HG03097 (cell line): ENCODE data around the gene XG.
"Not testable (repeated sequence)": the region's sequence is repeated elsewhere in the genome, so short reads cannot be mapped to it uniquely, and the experiment has no call there.

ENCODE experiments used
- ATAC-seq: cut with Tn5 transposase; IDR thresholded peaks from one replicate; pipeline ENCODE4 v1.9.1; 2021; ENCODE audit not compliant: unreplicated experiment, low FRiP score

The XG gene

GRCh38 chrX:2774057-2774456 lies 22.2 kb downstream of the XG start:
- no peak for ATAC-seq

- no peak for ATAC-seq
These were observed 22.9 kb downstream of the XG start for GRCh38 chrX:2774776-2775175.

- ATAC-seq: peak; percentile 49
These were observed 28.8 kb downstream of the XG start for GRCh38 chrX:2780472-2781225.

DNA sequence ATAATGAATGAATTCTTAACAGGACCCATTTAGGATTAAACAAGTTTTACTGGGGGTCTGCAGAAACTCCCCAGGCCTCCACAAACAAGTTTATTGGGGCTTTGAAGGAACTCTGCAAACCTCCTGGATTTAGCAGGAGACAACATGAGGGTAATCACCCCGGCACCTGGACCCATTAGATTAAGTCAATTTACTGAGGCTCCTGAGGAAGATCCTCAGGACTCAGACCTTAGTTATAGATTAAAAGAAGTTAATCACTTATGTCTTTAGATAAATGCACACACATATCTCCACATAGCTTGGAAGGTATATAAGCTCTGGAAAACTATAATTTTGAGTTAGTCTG lies 29.4 kb downstream of the XG start:
- ATAC-seq: no peak

GRCh38 chrX:2781698-2782097 lies 29.9 kb downstream of the XG start:
- peak; percentile 54 for ATAC-seq

- no peak for ATAC-seq
These were observed 30.3 kb downstream of the XG start for GRCh38 chrX:2782171-2782570.

DNA sequence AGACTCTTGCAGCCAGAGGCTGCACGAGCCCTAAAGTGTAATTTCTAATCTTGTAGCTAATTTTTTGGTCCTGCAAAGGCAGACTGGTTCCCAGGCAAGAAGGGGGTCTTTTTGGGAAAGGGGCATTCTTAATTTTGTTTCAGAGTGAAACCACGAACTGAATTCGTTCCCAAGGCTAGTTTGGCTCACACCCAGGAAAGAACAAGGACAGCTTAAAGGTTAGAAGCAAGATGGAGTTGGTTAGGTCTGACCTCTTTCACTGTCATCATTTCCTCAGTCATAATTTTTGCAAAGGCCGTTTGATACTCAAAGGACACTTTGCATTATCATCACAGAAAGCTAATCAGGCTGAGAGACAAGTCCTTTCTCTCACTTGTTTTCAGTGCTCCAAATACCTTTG lies 30.9 kb downstream of the XG start:
- no peak for ATAC-seq

DNA sequence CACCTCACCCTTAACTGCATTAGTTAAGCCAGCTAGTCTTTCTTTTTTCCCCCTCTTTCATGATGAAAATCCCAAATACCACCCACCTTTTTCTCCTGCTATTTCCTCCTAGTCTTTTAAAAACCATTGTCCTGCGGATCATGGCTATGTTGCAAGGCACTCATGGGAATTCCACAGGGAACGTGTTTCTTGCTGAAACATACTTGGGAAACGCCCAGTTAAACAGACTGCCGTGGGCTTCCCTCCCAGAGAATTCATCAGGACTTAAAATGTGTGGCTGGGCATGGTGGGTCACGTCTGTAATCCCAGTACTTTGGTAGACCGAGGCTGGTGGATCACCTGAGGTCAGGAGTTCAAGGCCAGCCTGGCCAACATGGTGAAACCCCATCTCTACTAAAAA lies 32.2 kb downstream of the XG start:
- no peak for ATAC-seq

GRCh38 chrX:2785538-2785937 lies 33.7 kb downstream of the XG start:
- no peak for ATAC-seq

GRCh38 chrX:2788980-2789379 lies 37.1 kb downstream of the XG start:
- ATAC-seq: no peak

- ATAC-seq: no peak
These were observed 37.7 kb downstream of the XG start for GRCh38 chrX:2789569-2789968.

GRCh38 chrX:2793752-2794151 lies 41.9 kb downstream of the XG start:
- ATAC-seq: no peak

- no peak for ATAC-seq
These were observed 42.5 kb downstream of the XG start for GRCh38 chrX:2794336-2794735.

DNA sequence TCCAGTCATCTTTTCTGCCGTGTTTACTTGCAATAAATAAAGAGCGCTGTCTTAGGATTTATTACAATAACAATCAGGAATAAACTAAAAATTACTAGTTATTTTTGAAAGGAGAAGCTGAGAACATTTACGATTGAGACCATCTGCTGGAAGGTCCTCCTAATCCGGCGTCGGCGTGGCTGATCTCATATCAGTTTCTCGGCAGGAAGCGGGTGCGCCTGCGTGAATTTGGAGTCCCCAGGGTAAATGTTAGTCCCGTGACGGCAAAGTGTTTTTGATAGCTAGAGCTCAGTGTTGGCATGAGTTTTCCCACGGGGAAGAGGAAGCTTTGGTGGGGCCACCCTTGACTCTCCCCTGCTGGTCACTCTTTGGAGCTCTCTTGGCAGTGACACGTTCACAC lies 45.0 kb downstream of the XG start:
- not testable (repeated sequence) for ATAC-seq

DNA sequence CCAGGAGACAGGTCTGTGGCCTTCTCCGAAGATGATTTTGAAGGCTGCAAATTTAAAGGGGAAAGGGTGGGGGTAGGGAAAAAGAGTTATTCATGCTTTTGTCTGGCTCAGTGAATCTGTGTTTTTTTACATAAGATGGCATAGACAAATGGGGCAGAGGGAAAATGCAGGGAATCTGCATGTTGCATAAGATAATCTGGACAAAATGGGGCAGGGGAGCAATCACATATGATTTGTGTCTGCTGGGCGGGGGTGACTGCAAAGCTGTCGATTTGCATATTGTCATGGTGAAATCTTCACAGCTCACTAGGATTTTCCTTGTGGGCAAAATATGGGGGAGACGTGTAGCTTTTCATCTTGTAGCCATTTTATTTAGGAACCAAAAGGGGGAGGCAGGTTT lies 47.5 kb downstream of the XG start:
- no peak for ATAC-seq

GRCh38 chrX:2799980-2800379 lies 48.1 kb downstream of the XG start:
- ATAC-seq: not testable (repeated sequence)

GRCh38 chrX:2801223-2801622 lies 49.4 kb downstream of the XG start:
- ATAC-seq: no peak

- ATAC-seq: not testable (repeated sequence)
These were observed 50.7 kb downstream of the XG start for GRCh38 chrX:2802376-2803090.

DNA sequence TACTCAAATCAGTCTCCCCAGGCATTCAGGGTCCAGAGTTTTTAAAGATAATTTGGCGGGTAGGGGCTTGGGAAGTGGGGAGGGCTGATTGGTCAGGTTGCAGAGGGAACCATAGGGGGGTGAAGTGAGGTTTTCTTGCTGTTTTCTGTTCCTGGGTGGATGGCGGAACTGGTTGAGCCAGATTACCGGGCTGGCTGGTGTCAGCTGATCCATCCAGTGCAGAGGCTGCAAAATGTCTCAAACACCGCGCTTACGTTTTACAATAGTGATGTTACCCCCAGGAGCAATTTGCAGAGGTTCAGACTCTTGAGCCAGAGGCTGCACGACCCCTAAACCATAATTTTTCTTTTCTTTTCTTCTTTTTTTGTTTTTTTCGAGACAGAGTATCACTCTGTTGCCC lies 51.6 kb downstream of the XG start:
- ATAC-seq: not testable (repeated sequence)

GRCh38 chrX:2804106-2804843 lies 52.4 kb downstream of the XG start:
- not testable (repeated sequence) for ATAC-seq

DNA sequence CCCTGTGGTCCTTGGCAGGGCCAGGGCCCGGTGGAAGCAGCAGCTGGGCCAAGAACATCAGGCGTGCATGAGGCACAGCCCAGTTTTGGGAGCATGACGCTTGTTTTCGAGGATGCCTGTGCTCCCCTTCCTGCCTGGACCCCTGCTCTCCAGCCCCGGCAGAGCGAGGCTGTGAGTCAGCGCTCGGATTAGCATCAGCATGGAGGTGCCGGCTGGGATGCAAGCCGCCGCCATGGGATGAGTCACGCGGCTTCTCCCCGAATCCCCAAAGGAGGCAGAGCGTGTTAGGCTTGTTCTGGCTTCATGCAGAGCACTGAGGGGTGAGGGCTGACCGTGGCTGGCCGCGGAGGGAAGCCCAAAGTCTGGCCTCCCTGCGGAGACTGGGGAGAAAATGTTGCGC lies 53.0 kb downstream of the XG start:
- not testable (repeated sequence) for ATAC-seq

GRCh38 chrX:2811271-2811670 lies 59.4 kb downstream of the XG start:
- ATAC-seq: no peak
